SK-N-SH treated with all-trans-retinoic acid at 6 μM for 48 hours (cell line): ENCODE results near the gene AMMECR1L.

Source experiments
- BACH2 ChIP-seq: fragments of 250-450 bp; sonication (Bioruptor Pico); IDR thresholded peaks from 2 replicates; pipeline ENCODE4 v1.9.0; 2021; ENCODE audit warnings: mild to moderate bottlenecking, borderline replicate concordance
- GLIS3 ChIP-seq: fragments of 250-450 bp; sonication (Bioruptor Pico); IDR thresholded peaks from 2 replicates; pipeline ENCODE4 v1.5.0; 2020; ENCODE audit warnings: mild to moderate bottlenecking, moderate library complexity
- RARB ChIP-seq: fragments of 250-450 bp; sonication (Bioruptor Pico); IDR thresholded peaks from 2 replicates; pipeline ENCODE4 v1.8.0; 2021; ENCODE audit warnings: mild to moderate bottlenecking, moderate library complexity
- TCF4 ChIP-seq: fragments of 250-450 bp; sonication (Bioruptor Pico); IDR thresholded peaks from 2 replicates; pipeline ENCODE4 v1.8.0; 2021; ENCODE audit warnings: mild to moderate bottlenecking, moderate library complexity, borderline replicate concordance
- ZC3H10 ChIP-seq: fragments of 250-450 bp; sonication (Bioruptor Pico); IDR thresholded peaks from 2 replicates; pipeline ENCODE4 v1.5.1; 2021; ENCODE audit warnings: mild to moderate bottlenecking, moderate library complexity
- ZFP3 ChIP-seq: fragments of 250-450 bp; sonication (Bioruptor Pico); IDR thresholded peaks from 2 replicates; pipeline ENCODE4 v1.5.0; 2020; ENCODE audit warnings: mild to moderate bottlenecking, moderate library complexity
- ZFP30 ChIP-seq: fragments of 450-650 bp; formaldehyde crosslinking; IDR thresholded peaks from 2 replicates; pipeline ENCODE4 v1.5.0; 2022; ENCODE audit warnings: mild to moderate bottlenecking, moderate library complexity
- ZNF8 ChIP-seq: fragments of 450-650 bp; formaldehyde crosslinking; IDR thresholded peaks from 2 replicates; pipeline ENCODE4 v1.5.0; 2020; ENCODE audit warnings: mild to moderate bottlenecking, moderate library complexity
- TF ChIP-seq, protein P1 (sequence below): fragments of 250-450 bp; sonication (Bioruptor Pico); IDR thresholded peaks from 2 replicates; pipeline ENCODE4 v1.5.1; 2020; ENCODE audit warnings: low read depth, mild to moderate bottlenecking, moderate library complexity
- TF ChIP-seq, protein P2 (sequence below): fragments of 250-450 bp; sonication (Bioruptor Pico); IDR thresholded peaks from 2 replicates; pipeline ENCODE4 v1.5.1; 2021; ENCODE audit warnings: mild to moderate bottlenecking, moderate library complexity
- TF ChIP-seq, protein P3 (sequence below): fragments of 250-450 bp; sonication (Bioruptor Pico); IDR thresholded peaks from 2 replicates; pipeline ENCODE4 v1.8.0; 2020; ENCODE audit warnings: mild to moderate bottlenecking, moderate library complexity, borderline replicate concordance
- TF ChIP-seq, protein P4 (sequence below): fragments of 250-450 bp; sonication (Bioruptor Pico); IDR thresholded peaks from 2 replicates; pipeline ENCODE4 v1.5.0; 2020; ENCODE audit warnings: mild to moderate bottlenecking, moderate library complexity

DNA sequence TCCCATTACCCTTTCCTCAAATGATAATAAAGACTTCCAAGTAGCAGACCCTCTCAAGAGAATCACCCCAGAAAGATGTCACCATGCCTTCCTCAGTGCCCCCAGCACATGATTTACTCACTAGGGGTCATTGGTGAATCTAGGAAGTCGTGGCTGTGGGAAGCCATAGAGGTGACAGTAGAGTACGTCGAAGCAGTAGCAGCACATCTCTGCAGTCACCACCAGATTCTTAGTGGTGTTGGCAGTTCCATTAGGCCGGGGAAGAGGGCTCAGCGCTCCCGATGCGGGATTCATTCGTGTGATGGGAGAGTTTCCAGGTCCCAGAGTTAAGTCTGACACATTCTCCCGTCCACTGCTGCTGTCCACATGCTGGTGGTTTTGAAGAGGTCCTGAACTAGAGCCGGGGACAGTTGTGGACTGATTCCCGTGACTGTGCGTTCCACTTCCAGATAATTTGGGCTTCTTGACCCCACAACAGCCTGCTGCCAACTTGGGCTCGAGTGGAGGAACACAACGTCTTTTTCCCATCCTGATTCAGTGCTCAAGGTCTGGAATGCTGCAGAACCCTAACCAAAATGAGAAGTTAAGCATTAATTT is 12.0 kb downstream of the AMMECR1L start:
- TF ChIP-seq GLIS3 (no peak), RARB (CRISPR knock-in tag) (no peak), ZFP3 (CRISPR knock-in tag) (no peak), BACH2 (CRISPR knock-in tag) (no peak), TCF4 (no peak), ZC3H10 (CRISPR knock-in tag) (no peak), ZFP30 (CRISPR knock-in tag) (no peak), ZNF8 (CRISPR knock-in tag) (no peak)
- TF ChIP-seq, protein P1, sequence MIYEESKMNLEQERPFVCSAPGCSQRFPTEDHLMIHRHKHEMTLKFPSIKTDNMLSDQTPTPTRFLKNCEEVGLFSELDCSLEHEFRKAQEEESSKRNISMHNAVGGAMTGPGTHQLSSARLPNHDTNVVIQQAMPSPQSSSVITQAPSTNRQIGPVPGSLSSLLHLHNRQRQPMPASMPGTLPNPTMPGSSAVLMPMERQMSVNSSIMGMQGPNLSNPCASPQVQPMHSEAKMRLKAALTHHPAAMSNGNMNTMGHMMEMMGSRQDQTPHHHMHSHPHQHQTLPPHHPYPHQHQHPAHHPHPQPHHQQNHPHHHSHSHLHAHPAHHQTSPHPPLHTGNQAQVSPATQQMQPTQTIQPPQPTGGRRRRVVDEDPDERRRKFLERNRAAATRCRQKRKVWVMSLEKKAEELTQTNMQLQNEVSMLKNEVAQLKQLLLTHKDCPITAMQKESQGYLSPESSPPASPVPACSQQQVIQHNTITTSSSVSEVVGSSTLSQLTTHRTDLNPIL (CRISPR knock-in tag), result no peak
- TF ChIP-seq, protein P2, sequence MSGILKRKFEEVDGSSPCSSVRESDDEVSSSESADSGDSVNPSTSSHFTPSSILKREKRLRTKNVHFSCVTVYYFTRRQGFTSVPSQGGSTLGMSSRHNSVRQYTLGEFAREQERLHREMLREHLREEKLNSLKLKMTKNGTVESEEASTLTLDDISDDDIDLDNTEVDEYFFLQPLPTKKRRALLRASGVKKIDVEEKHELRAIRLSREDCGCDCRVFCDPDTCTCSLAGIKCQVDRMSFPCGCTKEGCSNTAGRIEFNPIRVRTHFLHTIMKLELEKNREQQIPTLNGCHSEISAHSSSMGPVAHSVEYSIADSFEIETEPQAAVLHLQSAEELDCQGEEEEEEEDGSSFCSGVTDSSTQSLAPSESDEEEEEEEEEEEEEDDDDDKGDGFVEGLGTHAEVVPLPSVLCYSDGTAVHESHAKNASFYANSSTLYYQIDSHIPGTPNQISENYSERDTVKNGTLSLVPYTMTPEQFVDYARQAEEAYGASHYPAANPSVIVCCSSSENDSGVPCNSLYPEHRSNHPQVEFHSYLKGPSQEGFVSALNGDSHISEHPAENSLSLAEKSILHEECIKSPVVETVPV, result no peak
- TF ChIP-seq, protein P3, sequence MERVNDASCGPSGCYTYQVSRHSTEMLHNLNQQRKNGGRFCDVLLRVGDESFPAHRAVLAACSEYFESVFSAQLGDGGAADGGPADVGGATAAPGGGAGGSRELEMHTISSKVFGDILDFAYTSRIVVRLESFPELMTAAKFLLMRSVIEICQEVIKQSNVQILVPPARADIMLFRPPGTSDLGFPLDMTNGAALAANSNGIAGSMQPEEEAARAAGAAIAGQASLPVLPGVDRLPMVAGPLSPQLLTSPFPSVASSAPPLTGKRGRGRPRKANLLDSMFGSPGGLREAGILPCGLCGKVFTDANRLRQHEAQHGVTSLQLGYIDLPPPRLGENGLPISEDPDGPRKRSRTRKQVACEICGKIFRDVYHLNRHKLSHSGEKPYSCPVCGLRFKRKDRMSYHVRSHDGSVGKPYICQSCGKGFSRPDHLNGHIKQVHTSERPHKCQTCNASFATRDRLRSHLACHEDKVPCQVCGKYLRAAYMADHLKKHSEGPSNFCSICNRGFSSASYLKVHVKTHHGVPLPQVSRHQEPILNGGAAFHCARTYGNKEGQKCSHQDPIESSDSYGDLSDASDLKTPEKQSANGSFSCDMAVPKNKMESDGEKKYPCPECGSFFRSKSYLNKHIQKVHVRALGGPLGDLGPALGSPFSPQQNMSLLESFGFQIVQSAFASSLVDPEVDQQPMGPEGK (CRISPR knock-in tag), result no peak
- TF ChIP-seq, protein P4, sequence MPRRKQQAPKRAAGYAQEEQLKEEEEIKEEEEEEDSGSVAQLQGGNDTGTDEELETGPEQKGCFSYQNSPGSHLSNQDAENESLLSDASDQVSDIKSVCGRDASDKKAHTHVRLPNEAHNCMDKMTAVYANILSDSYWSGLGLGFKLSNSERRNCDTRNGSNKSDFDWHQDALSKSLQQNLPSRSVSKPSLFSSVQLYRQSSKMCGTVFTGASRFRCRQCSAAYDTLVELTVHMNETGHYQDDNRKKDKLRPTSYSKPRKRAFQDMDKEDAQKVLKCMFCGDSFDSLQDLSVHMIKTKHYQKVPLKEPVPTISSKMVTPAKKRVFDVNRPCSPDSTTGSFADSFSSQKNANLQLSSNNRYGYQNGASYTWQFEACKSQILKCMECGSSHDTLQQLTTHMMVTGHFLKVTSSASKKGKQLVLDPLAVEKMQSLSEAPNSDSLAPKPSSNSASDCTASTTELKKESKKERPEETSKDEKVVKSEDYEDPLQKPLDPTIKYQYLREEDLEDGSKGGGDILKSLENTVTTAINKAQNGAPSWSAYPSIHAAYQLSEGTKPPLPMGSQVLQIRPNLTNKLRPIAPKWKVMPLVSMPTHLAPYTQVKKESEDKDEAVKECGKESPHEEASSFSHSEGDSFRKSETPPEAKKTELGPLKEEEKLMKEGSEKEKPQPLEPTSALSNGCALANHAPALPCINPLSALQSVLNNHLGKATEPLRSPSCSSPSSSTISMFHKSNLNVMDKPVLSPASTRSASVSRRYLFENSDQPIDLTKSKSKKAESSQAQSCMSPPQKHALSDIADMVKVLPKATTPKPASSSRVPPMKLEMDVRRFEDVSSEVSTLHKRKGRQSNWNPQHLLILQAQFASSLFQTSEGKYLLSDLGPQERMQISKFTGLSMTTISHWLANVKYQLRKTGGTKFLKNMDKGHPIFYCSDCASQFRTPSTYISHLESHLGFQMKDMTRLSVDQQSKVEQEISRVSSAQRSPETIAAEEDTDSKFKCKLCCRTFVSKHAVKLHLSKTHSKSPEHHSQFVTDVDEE (CRISPR knock-in tag), result no peak
